HG03039 (cell line): ENCODE results near the gene TTC7B.
"Not testable (repeated sequence)": the region's sequence is repeated elsewhere in the genome, so short reads cannot be mapped to it uniquely, and the experiment has no call there.

ENCODE experiments used
- ATAC-seq: cut with Tn5 transposase; IDR thresholded peaks from one replicate; pipeline ENCODE4 v1.9.1; 2021; ENCODE audit warnings: mild to moderate bottlenecking, moderate library complexity; ENCODE audit not compliant: unreplicated experiment

The TTC7B gene

DNA sequence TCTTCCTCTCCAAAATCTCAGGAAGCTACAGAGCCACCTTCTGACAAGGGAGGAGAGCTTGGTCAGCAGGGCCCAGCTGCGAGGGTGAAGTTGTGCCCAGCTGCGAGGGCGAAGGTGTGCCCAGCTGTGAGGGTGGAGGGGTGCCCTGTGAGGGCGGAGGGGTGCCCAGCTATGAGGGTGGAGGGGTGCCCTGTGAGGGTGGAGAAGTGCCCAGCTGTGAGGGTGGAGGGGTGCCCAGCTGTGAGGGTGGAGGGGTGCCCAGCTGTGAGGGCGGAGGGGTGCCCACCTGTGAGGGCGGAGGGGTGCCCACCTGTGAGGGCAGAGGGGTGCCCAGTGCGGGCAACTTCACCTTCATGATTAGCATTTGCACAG, 20.4 kb upstream of the TTC7B start:
- ATAC-seq, result no peak

GRCh38 chr14:90831821-90832220, 15.6 kb upstream of the TTC7B start:
- ATAC-seq, result no peak

DNA sequence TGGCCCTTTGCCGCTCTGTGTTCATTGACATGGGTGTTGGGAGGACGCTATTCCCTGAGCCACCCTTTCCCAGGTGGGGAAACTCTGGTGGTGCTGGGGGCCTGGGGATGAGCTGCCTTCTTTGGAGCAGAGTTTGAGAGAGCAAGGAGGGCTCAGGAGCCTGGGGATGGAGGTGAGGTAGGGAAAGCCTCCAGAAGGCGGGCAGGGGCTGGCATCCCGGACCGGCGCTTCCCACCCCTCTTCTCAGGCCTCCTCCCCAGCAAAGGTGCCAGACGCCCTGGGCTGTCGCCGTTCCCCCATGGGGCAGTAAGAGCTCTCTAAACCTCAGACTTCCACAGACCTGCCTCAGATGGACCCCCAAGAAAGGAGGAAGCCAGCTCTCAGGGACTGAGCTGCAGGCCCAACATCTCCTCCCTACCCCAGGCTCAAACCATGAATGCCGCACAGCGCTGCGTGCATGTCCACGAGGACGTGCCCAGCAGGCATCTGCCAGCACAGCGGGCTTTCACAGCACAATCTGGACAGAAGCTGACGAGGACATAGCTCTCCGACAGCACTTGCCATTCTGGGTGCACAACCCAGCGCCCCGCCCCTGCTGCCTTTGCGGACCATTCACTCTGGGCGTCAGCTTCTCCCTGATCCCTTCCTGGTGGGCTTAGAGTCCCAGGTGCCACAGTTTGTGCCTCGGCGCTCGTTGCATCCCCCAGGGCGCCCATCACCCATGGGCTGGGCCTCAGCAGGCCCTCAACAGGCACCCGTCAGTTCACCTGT, 14.9 kb upstream of the TTC7B start:
- ATAC-seq, result no peak

- no peak for ATAC-seq
Observed at GRCh38 chr14:90829677-90830076, 13.4 kb upstream of the TTC7B start.

DNA sequence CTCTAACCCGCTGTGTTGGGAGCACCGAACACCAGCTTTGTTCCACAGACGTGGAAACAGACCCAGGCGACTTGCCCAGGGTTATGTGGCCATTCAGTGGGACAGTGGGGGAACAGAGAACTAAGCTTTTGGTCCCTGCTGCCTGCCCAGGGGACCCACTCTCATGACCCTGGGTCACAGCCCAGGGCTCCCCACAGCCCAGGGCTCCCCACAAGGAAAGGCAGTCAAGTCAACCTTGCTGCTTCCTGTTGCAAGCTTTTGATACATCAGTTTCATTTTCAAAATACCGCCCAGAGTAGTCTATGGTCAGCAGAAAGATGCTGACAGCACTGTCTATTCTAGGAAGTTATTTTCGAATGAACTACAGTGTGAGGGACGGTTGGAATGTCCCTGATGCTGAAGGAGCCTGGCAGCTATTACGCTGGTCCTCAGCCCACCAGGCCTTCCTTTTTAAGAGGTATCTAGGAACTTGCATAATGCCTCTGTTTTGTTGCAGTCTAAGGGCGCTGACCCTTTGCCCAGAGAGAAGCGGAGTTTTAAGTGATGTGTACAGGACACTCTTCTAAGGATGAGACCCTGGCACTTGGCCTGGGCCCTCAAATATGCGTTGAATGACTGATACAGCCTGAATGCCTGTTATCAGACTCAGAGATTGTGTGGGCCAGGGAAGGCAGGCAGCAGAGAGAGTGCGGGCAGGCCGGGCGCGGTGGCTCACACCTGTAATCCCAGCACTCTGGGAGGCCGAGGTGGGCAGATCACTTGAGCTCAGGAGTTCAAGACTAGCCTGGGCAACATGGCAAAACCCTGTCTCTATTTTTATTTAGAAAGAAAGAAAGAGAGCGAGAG, 12.6 kb upstream of the TTC7B start:
- ATAC-seq, result peak; percentile 20

- peak; percentile 99 for ATAC-seq
Observed at GRCh38 chr14:90827919-90828610, 11.8 kb upstream of the TTC7B start.

DNA sequence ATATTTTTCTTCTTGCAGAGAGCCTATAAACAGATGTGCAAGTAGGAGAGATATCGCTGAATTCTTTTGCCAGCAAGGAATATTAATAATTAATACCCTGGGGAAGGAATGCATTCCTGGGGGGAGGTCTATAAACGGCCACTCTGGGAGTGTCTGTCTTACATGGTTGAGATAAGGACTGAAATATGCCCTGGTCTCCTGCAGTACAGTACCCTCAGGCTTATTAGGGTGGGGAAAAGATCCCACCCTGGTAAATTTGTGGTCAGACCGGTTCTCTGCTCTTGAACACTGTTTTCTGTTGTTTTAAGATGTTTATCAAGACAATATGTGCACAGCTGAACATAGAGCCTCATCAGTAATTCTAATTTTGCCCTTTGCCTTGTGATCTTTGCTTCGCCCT, 7.3 kb upstream of the TTC7B start:
- ATAC-seq, result not testable (repeated sequence)

DNA sequence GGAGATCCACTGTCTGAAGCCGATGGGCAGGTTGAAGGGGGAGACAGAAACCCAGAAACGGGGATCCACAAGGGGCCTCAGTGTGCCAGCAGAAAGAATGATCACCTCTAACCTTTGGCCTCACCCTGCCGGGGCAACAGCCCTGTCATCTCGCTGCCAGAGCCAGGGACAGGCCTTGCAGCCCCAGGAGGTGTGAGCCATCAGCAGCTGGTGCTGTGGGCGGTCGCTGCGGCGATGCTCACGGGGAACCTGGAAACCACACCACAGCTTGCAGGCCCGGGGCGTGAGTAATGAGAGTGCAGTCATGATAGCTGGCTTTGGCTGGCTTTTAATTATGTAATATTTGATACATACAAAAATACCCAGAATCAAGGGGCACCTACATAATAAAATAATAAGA, 4.7 kb upstream of the TTC7B start:
- ATAC-seq, result no peak

- ATAC-seq, result no peak
Observed at GRCh38 chr14:90819734-90820393, 3.6 kb upstream of the TTC7B start.

DNA sequence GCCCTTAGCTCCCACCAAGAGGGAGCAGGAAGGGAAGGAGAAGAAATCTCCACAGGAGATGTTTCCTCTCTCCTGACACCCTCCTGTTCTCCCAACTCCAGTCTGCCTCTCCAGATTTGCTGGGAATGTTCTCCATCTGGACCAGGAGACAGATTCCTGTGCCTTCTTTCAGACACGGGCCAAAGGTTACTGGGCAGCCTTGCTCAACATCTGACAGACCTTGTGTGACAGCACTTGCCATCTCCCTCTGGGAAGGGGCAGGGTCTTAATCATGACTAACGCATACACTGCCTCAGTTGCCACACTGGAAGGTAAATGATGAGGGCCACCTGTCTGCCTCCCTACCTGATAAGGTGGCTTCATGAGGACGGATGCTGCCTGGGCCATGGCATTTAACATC, 2.5 kb upstream of the TTC7B start:
- no peak for ATAC-seq

DNA sequence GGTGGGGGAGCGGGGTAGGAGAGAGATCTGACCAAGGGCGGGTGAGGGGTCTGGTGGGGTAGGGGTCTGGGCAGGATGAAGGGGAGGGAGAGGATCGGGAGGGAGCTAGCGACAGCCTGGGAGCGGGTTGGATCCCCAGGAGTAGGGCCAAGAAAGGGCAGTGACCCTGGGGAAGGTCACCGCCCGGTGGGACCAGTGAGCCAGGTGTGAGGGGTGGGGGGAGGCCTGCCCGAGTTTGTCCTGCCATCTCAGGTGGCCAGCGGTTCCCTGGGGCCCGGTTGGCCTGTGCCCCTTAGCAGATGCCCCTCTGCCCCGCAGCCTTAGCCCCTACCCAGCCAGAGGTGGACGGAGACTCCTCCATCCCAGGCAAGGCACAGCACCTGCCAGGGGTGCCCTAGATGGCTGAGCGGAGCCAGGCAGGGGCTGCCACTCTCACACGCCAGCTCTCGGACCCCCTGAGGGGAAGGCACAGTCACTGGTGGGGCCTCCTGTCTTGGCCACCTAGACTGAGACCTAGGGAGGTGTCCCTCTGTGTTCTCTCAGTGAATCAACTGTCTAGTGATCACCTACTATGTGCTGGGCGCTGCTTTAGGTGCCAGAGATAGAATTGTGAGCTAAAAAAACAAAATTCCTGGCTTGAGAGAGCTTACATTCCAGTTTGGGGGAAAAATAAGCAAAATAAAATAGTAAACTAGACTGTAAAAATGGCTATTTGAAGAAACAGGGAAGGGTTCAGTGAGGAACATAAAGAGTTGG, 629 bp upstream of the TTC7B start:
- ATAC-seq, result no peak

DNA sequence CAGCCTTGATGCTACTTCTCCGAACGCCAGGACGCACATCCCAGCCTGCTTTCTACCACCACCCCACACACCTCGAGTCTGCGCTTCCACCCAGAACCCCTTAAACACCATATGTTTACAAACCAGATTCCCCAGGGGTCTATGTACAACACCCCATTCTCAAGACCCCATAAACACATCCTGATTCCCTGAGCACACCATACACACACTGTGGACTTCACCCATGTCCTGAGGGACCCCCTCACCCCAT, 733 bp downstream of the TTC7B start:
- ATAC-seq, result no peak

GRCh38 chr14:90814806-90815571, 1.2 kb downstream of the TTC7B start:
- no peak for ATAC-seq

GRCh38 chr14:90813442-90813841, 2.8 kb downstream of the TTC7B start:
- no peak for ATAC-seq

- no peak for ATAC-seq
Observed at GRCh38 chr14:90812109-90812508, 4.1 kb downstream of the TTC7B start.

GRCh38 chr14:90811641-90812040, 4.6 kb downstream of the TTC7B start:
- no peak for ATAC-seq

GRCh38 chr14:90810806-90811205, 5.4 kb downstream of the TTC7B start:
- ATAC-seq, result no peak

GRCh38 chr14:90809530-90810312, 6.5 kb downstream of the TTC7B start:
- ATAC-seq, result no peak
